Putamen (tissue), 1 donor: ENCODE data around the gene SIGLEC5.

Experiments
- DNase-seq: peaks from one replicate; pipeline ENCODE4 v3.0.0-alpha.2; 2016; ENCODE audit warnings: low spot score

The SIGLEC5 gene

DNA sequence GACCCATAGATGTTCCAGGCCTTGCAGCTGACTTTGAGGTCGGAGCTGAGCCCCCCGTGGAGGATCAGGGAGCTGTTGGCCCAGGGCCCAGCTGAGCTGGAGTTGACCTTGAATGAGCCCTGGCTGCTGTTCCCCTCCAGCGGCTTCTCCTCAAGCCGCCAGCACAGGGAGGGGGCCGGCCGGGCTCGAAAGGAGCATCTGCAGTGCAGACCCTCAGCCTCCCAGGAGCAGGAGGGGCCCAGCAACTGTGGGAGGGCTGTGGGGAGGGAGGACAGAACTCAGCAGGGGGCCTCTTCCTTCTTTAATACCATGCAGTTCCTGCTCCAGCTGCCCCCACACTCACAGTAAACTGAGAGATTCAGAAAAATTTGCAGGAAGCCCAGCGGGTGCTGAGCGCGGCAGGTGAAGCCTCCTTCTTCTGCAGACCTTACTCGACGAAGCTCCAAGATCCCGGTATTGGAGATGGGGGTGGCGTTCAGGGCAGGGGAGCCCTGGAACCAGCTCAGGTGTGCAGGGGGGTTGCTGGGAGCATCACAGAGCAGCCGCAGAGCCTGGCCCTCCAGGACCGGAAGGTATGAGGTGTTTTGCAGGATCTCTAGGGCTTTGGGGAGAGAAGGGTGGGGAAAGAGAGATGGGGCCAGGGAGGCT is 2.6 kb downstream of the SIGLEC5 start:
- DNase-seq, result no peak

- DNase-seq, result no peak
Observed at GRCh38 chr19:51626675-51627074, 3.5 kb downstream of the SIGLEC5 start.

- DNase-seq, result no peak
Observed at GRCh38 chr19:51621178-51621577, 9.0 kb downstream of the SIGLEC5 start.

DNA sequence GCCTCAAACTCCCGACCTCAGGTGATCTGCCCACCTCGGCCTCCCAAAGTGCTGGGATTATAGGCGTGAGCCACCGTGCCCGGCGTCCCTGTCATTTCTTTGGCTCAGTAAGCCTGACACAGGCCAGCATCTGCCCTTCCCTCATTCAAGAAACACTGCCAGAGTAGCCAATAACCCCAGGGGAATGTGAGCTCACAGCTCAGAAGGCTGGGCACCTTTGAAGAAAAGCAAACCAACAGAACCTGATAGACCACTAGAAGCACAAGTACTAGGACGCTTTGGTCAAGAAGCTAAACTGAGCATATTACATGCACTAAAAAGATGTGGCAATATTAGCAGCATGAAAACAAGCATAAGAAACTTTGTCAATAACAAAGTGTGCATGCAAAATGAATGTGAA is 14.2 kb downstream of the SIGLEC5 start:
- DNase-seq, result no peak

- no peak for DNase-seq
Observed at GRCh38 chr19:51614789-51615188, 15.4 kb downstream of the SIGLEC5 start.

- DNase-seq, result no peak
Observed at GRCh38 chr19:51610576-51610975, 19.6 kb downstream of the SIGLEC5 start.

- DNase-seq, result no peak
Observed at GRCh38 chr19:51607920-51608562, 22.2 kb downstream of the SIGLEC5 start.

DNA sequence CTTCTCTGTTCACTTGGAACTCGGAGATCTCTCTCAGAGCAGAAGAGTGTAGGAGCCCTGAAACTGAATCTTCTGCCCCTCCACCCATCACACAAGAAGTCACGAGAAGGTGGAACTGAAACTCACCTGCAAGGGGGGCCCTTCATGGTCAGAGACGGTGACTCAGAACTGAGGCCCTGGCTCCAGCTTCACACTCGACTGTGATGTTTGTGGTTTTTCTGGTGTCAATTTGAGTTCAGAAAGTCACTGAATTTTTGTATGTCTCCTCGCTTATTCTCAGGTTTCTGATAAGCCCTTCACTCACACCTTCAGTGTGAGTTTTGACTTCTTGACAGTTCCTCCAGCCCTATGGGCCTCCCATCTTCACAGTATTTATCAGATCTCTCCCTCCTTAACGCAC is 23.1 kb downstream of the SIGLEC5 start:
- no peak for DNase-seq

- DNase-seq, result no peak
Observed at GRCh38 chr19:51602189-51602854, 27.9 kb downstream of the SIGLEC5 start.

GRCh38 chr19:51600940-51601580 is 29.1 kb downstream of the SIGLEC5 start:
- no peak for DNase-seq

GRCh38 chr19:51599084-51599483 is 31.1 kb downstream of the SIGLEC5 start:
- no peak for DNase-seq

GRCh38 chr19:51598159-51598915 is 31.9 kb downstream of the SIGLEC5 start:
- DNase-seq, result no peak

- no peak for DNase-seq
Observed at GRCh38 chr19:51595190-51596175, 34.7 kb downstream of the SIGLEC5 start.

- DNase-seq, result no peak
Observed at GRCh38 chr19:51594774-51595109, 35.5 kb downstream of the SIGLEC5 start.

- DNase-seq, result peak; percentile 98
Observed at GRCh38 chr19:51593969-51594773, 36.0 kb downstream of the SIGLEC5 start.

- no peak for DNase-seq
Observed at GRCh38 chr19:51593138-51593890, 36.9 kb downstream of the SIGLEC5 start.

GRCh38 chr19:51592521-51592920 is 37.7 kb downstream of the SIGLEC5 start:
- DNase-seq, result no peak

DNA sequence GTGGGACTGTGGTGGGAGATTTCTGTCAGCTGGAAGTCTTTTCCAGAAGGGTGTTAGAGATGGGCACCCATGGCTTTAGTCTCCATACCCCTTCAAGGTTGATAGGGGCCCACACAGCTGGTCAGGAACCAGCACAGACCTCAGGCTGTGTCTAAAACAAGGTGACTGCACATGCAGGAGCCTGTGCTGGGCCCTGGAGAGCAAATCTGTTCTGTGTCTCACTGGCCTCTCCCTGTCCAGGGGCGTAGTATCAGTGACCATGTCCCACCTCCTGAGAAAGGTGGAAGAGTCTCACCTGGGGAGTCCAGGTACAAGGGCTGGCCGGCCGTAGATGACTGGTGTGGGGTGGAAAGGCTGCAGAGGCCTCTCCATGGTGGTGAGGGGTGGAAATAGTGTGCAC is 39.8 kb downstream of the SIGLEC5 start:
- DNase-seq, result no peak

GRCh38 chr19:51589511-51589910 is 40.7 kb downstream of the SIGLEC5 start:
- DNase-seq, result no peak
